KOPT-K1 (cell line): ENCODE data around the gene ADGRF3.
"Not testable (repeated sequence)": the region's sequence is repeated elsewhere in the genome, so short reads cannot be mapped to it uniquely, and the experiment has no call there.

Experiments
- H3K27ac ChIP-seq: fragments of 200-600 bp; sonication (generic); 2 replicates; pipeline ENCODE4 v1.5.1; 2016; ENCODE audit warnings: antibody characterized with exemption, mild to moderate bottlenecking, low read depth, low read length; ENCODE audit not compliant: poor library complexity, severe bottlenecking
- H3K36me3 ChIP-seq: fragments of 200-600 bp; sonication (generic); 2 replicates; pipeline ENCODE4 v1.5.1; 2017; ENCODE audit warnings: antibody characterized with exemption, mild to moderate bottlenecking, low read length, moderate library complexity; ENCODE audit not compliant: insufficient read depth
- H3K9me3 ChIP-seq: fragments of 200-600 bp; sonication (generic); 2 replicates; pipeline ENCODE4 v1.5.1; 2017; ENCODE audit warnings: antibody characterized with exemption, low read length, mild to moderate bottlenecking; ENCODE audit not compliant: insufficient read depth, poor library complexity, severe bottlenecking

The ADGRF3 gene

DNA sequence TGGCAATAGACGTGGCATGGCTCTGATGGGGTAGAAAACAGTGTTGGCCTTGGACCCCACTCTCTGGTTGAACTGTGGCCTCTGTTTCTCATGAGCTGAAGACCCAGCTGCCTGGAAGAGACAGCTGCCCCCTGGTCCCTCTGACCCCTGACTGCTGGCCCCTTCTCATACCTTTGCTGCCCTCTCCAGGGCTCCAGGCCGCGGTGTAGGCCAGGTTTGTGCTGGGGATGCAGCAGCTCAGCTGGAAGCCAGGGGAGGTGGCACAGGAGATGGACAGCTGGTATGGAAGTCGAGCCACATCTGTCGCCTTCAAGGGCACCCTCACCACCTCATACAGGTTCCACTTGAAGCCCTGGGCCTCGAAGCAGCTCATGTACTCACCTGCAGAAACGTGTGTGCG, 32.3 kb downstream of the ADGRF3 start:
- H3K9me3 ChIP-seq: no peaks in the 10 kb centered on the region
- no peak overlapping the region for H3K27ac ChIP-seq
- H3K36me3 ChIP-seq: no peaks in the 10 kb centered on the region

GRCh38 chr2:26313446-26313845, 33.1 kb downstream of the ADGRF3 start:
- Histone ChIP-seq H3K9me3 (no peaks in the 10 kb centered on the region), H3K36me3 (no peaks in the 10 kb centered on the region), H3K27ac (no peak overlapping the region)

DNA sequence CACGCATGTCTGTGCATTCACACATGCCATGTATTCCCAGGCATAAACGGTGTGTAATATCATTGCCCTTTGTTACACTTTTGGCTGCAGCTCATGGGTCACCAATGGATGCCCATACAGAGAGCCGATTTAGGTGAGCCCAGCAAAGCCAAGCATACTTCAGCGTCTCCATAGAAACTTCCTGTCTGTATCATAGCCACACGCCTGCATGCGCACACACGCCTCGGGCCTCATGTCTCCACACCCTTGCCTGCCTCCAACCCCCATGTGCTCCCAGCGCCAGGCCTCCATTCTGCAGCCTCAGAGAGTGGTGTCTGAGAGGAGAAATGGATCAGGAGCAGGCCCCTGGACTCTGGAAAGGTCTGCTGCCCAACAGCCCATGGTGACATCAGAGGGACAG, 34.1 kb downstream of the ADGRF3 start:
- no peaks in the 10 kb centered on the region for H3K9me3 ChIP-seq
- H3K27ac ChIP-seq: no peak overlapping the region
- no peaks in the 10 kb centered on the region for H3K36me3 ChIP-seq

DNA sequence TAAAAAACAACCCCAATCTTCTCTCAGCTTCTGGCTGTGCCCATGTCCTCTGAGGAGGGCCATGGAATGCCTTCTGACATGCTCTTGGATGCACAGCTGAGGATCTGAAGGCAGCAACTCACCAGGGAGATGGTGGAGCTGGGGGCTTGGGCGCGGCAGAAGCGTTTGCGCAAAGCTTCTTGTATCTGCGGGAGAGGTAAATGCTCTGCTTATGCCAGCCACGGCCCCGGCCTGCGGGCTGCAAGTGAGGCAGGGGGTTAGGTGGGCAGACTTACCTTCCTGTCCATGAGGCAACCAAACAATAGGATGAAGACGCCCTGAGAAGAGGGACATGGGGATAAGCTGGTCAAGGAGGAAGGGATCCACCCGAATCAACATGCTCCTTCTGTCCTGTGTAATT, 36.7 kb downstream of the ADGRF3 start:
- Histone ChIP-seq H3K27ac (no peak overlapping the region), H3K36me3 (no peaks in the 10 kb centered on the region), H3K9me3 (no peaks in the 10 kb centered on the region)

- Histone ChIP-seq H3K27ac (no peak overlapping the region), H3K9me3 (no peaks in the 10 kb centered on the region), H3K36me3 (no peaks in the 10 kb centered on the region)
These were observed 41.0 kb downstream of the ADGRF3 start for GRCh38 chr2:26305540-26305939.

- not testable (repeated sequence) for H3K27ac ChIP-seq, H3K9me3 ChIP-seq, H3K36me3 ChIP-seq
These were observed 41.5 kb downstream of the ADGRF3 start for GRCh38 chr2:26305094-26305493.

DNA sequence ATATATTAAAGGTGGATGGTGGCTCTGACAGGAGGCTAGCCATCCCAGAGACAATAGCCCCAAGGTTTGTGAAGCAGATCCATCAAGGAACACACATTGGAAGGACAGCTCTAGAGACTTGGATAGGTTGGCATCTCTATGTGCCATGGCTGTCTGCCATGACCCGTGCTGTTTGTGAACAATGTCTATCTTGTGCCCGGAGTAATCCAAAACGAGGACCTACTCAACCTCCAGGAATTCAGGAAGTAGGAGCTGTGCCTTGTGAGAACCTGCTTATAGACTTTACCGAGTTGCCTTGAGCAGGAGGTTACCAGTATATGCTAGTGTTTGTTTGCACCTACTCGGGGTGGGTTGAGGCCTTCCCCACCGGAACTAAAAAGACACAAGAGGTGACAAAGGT, 43.7 kb downstream of the ADGRF3 start:
- Histone ChIP-seq H3K27ac (no peak overlapping the region), H3K36me3 (no peaks in the 10 kb centered on the region), H3K9me3 (no peaks in the 10 kb centered on the region)

DNA sequence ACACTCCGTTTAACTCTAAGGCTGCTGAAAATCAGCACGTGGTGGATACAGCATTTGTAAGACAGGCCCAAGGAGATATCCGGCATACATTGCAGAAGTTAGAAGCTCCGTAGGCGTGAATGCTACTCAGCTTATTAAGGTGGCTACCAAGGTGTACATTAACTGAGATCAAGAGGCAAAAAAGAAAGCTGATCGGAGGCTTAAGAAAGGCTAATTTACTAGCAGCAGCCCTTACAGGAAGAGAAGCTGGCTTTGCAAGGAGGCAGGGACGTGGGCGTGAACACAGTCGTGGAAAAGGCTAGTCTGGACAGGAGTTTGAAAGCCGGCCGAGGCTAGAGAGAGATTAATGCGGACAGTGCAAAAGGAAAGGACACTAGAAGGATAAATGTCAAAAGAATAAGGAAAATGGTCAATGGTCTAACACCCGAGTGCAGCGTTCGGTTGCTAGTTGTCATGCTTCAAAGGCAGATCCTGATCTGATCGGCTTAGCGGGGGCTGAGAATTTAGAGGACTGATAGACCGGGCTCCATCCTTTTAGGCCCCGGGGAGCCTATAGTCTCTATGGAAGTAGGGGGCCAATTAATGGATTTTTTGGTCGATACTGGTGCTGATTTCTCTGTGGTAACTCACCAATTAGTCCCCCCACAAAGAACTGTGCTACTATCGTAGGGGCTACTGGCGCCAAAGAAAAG, 46.2 kb downstream of the ADGRF3 start:
- Histone ChIP-seq H3K27ac (peak overlapping the region; percentile 72), H3K9me3 (no peaks in the 10 kb centered on the region), H3K36me3 (no peaks in the 10 kb centered on the region)

- peak overlapping the region; percentile 72 for H3K27ac ChIP-seq
- H3K9me3 ChIP-seq: no peaks in the 10 kb centered on the region
These were observed 47.0 kb downstream of the ADGRF3 start for GRCh38 chr2:26299471-26300101.

DNA sequence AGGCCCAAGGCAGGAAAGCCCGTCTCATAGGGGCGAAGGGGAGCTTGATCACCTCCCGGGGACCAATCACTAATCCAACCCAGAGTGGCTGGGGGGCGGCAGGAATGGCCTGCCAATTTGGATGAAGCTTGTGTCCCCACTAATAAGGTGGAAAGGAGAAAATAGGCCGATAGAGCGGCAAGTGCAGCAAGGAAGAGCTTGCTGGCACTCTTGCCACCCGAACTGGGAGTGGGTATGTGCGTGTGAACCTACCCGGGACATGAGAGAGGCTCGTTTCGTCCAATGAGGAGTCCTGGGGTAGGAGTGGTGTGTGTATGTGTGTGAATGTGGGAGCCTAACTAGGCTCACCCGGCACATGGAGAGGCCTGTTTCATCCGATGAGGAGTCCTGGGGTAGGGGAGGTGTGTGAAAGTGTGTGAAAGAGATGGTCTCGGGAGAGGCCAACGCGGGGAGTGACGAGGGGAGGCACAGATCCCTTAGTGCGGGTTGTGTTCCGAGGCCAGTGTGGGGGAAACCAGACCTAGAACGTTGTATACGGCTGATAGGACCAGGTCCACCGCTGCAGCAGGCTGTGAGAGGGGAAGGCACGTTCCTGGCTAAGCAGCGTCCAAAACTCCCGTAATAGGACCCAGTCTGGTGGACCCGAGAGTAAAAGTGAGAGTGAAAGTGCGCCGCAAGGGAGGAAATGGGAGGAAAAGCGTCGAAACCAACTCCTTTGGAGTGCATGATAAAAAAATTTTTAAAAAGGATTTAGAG, 47.8 kb downstream of the ADGRF3 start:
- Histone ChIP-seq H3K36me3 (no peaks in the 10 kb centered on the region), H3K27ac (peak overlapping the region; percentile 72), H3K9me3 (no peaks in the 10 kb centered on the region)

More at GRCh38 chr2:26299471-26300101, 47.0 kb downstream of the ADGRF3 start:
- H3K36me3 ChIP-seq: no peaks in the 10 kb centered on the region

DNA sequence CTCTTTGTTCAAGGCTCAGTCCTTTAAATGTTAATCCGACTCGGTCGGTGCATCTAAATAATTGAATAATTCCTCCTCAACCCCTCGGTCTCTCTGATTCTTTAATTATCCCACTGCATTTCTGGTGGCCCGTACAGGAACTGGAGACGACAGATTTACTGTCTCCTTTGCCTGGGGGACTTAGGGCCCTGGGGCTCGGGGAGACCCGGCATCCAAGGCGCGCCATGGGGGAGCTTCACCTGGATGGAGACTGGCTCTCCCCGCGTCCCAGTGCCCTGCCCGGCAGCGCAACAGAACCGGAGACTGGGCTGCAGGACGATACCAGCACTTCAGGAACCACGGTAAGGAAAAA, 48.3 kb downstream of the ADGRF3 start:
- Histone ChIP-seq H3K9me3 (no peaks in the 10 kb centered on the region), H3K36me3 (no peaks in the 10 kb centered on the region), H3K27ac (no peak overlapping the region)

- Histone ChIP-seq H3K27ac (no peak overlapping the region), H3K36me3 (no peaks in the 10 kb centered on the region), H3K9me3 (no peaks in the 10 kb centered on the region)
These were observed 49.5 kb downstream of the ADGRF3 start for GRCh38 chr2:26297061-26297460.

GRCh38 chr2:26295511-26295910, 51.1 kb downstream of the ADGRF3 start:
- Histone ChIP-seq H3K9me3 (no peaks in the 10 kb centered on the region), H3K27ac (no peak overlapping the region), H3K36me3 (no peaks in the 10 kb centered on the region)

DNA sequence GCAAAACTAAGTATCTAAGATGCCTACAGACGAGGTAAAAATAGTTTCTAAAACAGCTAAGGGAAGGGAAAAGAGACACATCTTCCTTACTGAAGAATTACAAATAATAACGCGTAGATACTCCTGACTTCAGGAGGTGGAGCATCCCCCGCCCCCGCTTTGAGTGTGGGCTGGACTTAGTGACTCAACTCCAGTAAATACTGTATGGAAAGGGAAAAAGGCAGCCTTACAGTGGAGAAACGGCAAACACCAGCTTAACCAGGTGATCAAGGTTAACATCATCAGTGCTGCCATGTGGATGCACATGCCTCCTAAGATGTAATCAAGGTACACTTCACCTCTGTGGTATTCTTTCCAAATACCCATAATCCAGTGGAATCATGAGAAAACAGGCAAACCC, 53.9 kb downstream of the ADGRF3 start:
- Histone ChIP-seq H3K9me3 (no peaks in the 10 kb centered on the region), H3K36me3 (peaks cover 11% of the 10 kb centered on the region), H3K27ac (no peak overlapping the region)

GRCh38 chr2:26290001-26290400, 56.6 kb downstream of the ADGRF3 start:
- no peaks in the 10 kb centered on the region for H3K9me3 ChIP-seq
- H3K36me3 ChIP-seq: peaks cover 36% of the 10 kb centered on the region

More at GRCh38 chr2:26290001-26290400, 56.6 kb downstream of the ADGRF3 start:
- no peak overlapping the region for H3K27ac ChIP-seq
